Karpas-422 (cell line): ENCODE results near the gene DHX34. TPM values are rescaled to one million over a fixed set of nuclear protein-coding genes. Genes with fewer than 3 reads are reported as not detected.

Experiments used
- DNase-seq: peaks from one replicate; pipeline ENCODE4 v3.0.0-alpha.2; 2015
- H2AFZ ChIP-seq: fragments of 200-600 bp; sonication (generic); 2 replicates; pipeline ENCODE4 v1.6.1; 2014; ENCODE audit warnings: antibody characterized with exemption, low read length, mixed read lengths
- H3K27ac ChIP-seq: fragments of 200-600 bp; sonication (generic); 2 replicates; pipeline ENCODE4 v1.5.1; 2014; ENCODE audit warnings: mild to moderate bottlenecking, low read length, moderate library complexity
- H3K27me3 ChIP-seq: fragments of 200-600 bp; sonication (generic); 2 replicates; pipeline ENCODE4 v1.6.1; 2014; ENCODE audit warnings: low read length, mixed read lengths
- H3K36me3 ChIP-seq: fragments of 200-600 bp; sonication (generic); 2 replicates; pipeline ENCODE4 v1.6.1; 2014; ENCODE audit warnings: low read length, mixed read lengths; ENCODE audit not compliant: insufficient read depth
- H3K4me1 ChIP-seq: fragments of 200-600 bp; sonication (generic); 2 replicates; pipeline ENCODE4 v1.6.1; 2014; ENCODE audit warnings: mild to moderate bottlenecking, low read length, mixed read lengths
- H3K4me2 ChIP-seq: fragments of 200-600 bp; sonication (generic); 2 replicates; pipeline ENCODE4 v1.6.1; 2014; ENCODE audit warnings: low read length, low read depth, mild to moderate bottlenecking; ENCODE audit not compliant: poor library complexity, severe bottlenecking
- H3K4me3 ChIP-seq: fragments of 200-600 bp; sonication (generic); 2 replicates; pipeline ENCODE4 v1.5.1; 2014; ENCODE audit warnings: mild to moderate bottlenecking, antibody characterized with exemption, low read length, mixed read lengths
- H3K79me2 ChIP-seq: fragments of 200-600 bp; sonication (generic); 2 replicates; pipeline ENCODE4 v1.6.1; 2014; ENCODE audit warnings: mild to moderate bottlenecking, low read length, mixed read lengths
- H3K9ac ChIP-seq: fragments of 200-600 bp; sonication (generic); 2 replicates; pipeline ENCODE4 v1.6.0; 2014; ENCODE audit warnings: low read length
- H3K9me2 ChIP-seq: fragments of 200-600 bp; sonication (generic), shearing (Covaris generic); replicated peaks from 2 replicates; pipeline ENCODE4 v1.6.0; 2014; ENCODE audit warnings: mild to moderate bottlenecking, low read length, moderate library complexity; ENCODE audit not compliant: insufficient read depth
- H3K9me3 ChIP-seq: fragments of 300-700, 200-600 bp; sonication (generic); 2 replicates; pipeline ENCODE4 v1.6.1; 2014; ENCODE audit warnings: low read length, mixed read lengths
- H4K20me1 ChIP-seq: fragments of 200-600 bp; sonication (generic); 2 replicates; pipeline ENCODE4 v1.6.1; 2014; ENCODE audit warnings: mild to moderate bottlenecking, antibody characterized with exemption, low read length, low read depth; ENCODE audit not compliant: insufficient read depth
- total RNA-seq: library from RNA; depleted of rRNA; stranded (reverse); fragments of >200 nt; shearing (Covaris generic); gene quantifications from 2 replicates; pipeline ENCODE4 v1.2.3, GENCODE V29; 2014; ENCODE audit warnings: low replicate concordance; rRNA removed

DHX34 gene
- total RNA-seq, 1 experiment from 2014 or later = 17.4 TPM

GRCh38 chr19:47428177-47428894 is 79.2 kb downstream of the DHX34 start:
- peak; percentile 100 for DNase-seq
- no peaks in the 10 kb centered on the region for H3K79me2 ChIP-seq
- H2AFZ ChIP-seq = peak overlapping the region; percentile 68
- H3K4me2 ChIP-seq = peak overlapping the region; percentile 81
- H3K27ac ChIP-seq = no peak overlapping the region
- H3K9me2 ChIP-seq = no peaks in the 10 kb centered on the region
- no peaks in the 10 kb centered on the region for H3K9me3 ChIP-seq
- peak overlapping the region; percentile 58 for H3K4me3 ChIP-seq
- H3K27me3 ChIP-seq = no peaks in the 10 kb centered on the region
- no peaks in the 10 kb centered on the region for H3K36me3 ChIP-seq
- H4K20me1 ChIP-seq = no peaks in the 10 kb centered on the region
- H3K4me1 ChIP-seq = peaks cover 27% of the 10 kb centered on the region
- H3K9ac ChIP-seq = peak overlapping the region; percentile 46

- no peaks in the 10 kb centered on the region for H4K20me1 ChIP-seq
- no peaks in the 10 kb centered on the region for H3K36me3 ChIP-seq
- no peaks in the 10 kb centered on the region for H3K79me2 ChIP-seq
- H3K27ac ChIP-seq = no peak overlapping the region
- no peaks in the 10 kb centered on the region for H3K9me3 ChIP-seq
- H3K9ac ChIP-seq = no peak overlapping the region
- H3K4me2 ChIP-seq = peak overlapping the region; percentile 81
- peak overlapping the region; percentile 58; the same call in 1 of the 2 replicates for H3K4me3 ChIP-seq
- no peak for DNase-seq
- H2AFZ ChIP-seq = no peak overlapping the region
- no peaks in the 10 kb centered on the region for H3K9me2 ChIP-seq
- H3K27me3 ChIP-seq = no peaks in the 10 kb centered on the region
- peaks cover 27% of the 10 kb centered on the region for H3K4me1 ChIP-seq
These were observed 80.2 kb downstream of the DHX34 start for GRCh38 chr19:47429140-47429793.

GRCh38 chr19:47430041-47430802 is 81.1 kb downstream of the DHX34 start:
- Histone ChIP-seq H3K4me1 (peaks cover 30% of the 10 kb centered on the region), H3K4me3 (no peak overlapping the region), H3K9me3 (no peaks in the 10 kb centered on the region), H4K20me1 (no peaks in the 10 kb centered on the region), H3K9me2 (no peaks in the 10 kb centered on the region), H2AFZ (no peak overlapping the region), H3K36me3 (no peaks in the 10 kb centered on the region), H3K27ac (no peak overlapping the region), H3K79me2 (no peaks in the 10 kb centered on the region), H3K4me2 (no peak overlapping the region), H3K27me3 (no peaks in the 10 kb centered on the region), H3K9ac (no peak overlapping the region)
- DNase-seq = no peak

- Histone ChIP-seq H3K9me2 (no peaks in the 10 kb centered on the region), H4K20me1 (no peaks in the 10 kb centered on the region), H3K4me1 (peaks cover 33% of the 10 kb centered on the region), H3K79me2 (no peaks in the 10 kb centered on the region), H3K4me3 (no peak overlapping the region), H3K4me2 (no peak overlapping the region), H3K36me3 (no peaks in the 10 kb centered on the region), H2AFZ (no peak overlapping the region), H3K9ac (no peak overlapping the region), H3K9me3 (no peaks in the 10 kb centered on the region), H3K27me3 (no peaks in the 10 kb centered on the region), H3K27ac (no peak overlapping the region)
- DNase-seq = no peak
These were observed 83.0 kb downstream of the DHX34 start for GRCh38 chr19:47432091-47432490.

Other genes starting within 250 kb of the DHX34 start
- gene ZC3H4, start 235.5 kb upstream of the DHX34 start, total RNA-seq = 13.0 and 29.4 TPM in 2 replicates
- 47.5 and 83.0 TPM in 2 replicates for gene SAE1, start 218.5 kb upstream of the DHX34 start, total RNA-seq
- gene BBC3, start 118.1 kb upstream of the DHX34 start, total RNA-seq = 4.0 and 8.9 TPM in 2 replicates
- gene CCDC9, start 92.8 kb upstream of the DHX34 start, total RNA-seq = 2.2 and 7.1 TPM in 2 replicates
- 4.6 and 8.4 TPM in 2 replicates for gene INAFM1, start 74.4 kb upstream of the DHX34 start, total RNA-seq
- gene C5AR1, start 39.5 kb upstream of the DHX34 start, total RNA-seq = 0.11 and 0.41 TPM in 2 replicates
- 1.1 TPM in 1 of 2 replicates, not detected in the other for gene C5AR2, start 17.1 kb upstream of the DHX34 start, total RNA-seq
- 3.3 and 11.2 TPM in 2 replicates for gene MEIS3, start 70.2 kb downstream of the DHX34 start, total RNA-seq
- gene SLC8A2, start 122.6 kb downstream of the DHX34 start, total RNA-seq = 0.22 TPM in 1 of 2 replicates, not detected in the other
- 6.2 and 11.1 TPM in 2 replicates for gene KPTN, start 134.9 kb downstream of the DHX34 start, total RNA-seq
- 60.8 and 88.9 TPM in 2 replicates for gene NAPA, start 165.7 kb downstream of the DHX34 start, total RNA-seq
- not detected in 2 replicates for gene ZNF541, start 223.8 kb downstream of the DHX34 start, total RNA-seq